ENCODE data around the gene SEC63.

The SEC63 gene

DNA sequence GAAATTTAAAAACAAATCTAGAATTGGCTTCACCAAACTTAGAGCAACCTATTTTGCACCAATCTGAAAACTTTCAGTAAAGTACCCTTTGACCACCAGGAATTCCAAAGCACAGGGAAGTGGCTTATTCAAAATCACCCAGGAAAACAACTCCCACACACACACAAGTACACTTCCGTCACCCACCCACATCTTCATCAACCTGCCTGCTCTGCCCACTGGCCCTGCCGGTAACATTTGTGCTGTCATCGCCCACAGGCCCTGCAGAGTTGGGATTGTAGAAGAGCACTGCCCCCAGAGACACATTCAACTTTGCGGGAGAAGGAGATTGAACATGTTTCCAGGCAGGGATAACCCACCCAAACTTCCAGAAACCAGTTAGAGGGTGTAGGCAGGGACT lies 114.6 kb downstream of the SEC63 start:
- no peak overlapping the region for H3K27ac ChIP-seq
- TF ChIP-seq Cebpa-rat (IDR thresholded peaks at IDR 0.05): no peak
- H3K4me3 ChIP-seq: no peak overlapping the region

DNA sequence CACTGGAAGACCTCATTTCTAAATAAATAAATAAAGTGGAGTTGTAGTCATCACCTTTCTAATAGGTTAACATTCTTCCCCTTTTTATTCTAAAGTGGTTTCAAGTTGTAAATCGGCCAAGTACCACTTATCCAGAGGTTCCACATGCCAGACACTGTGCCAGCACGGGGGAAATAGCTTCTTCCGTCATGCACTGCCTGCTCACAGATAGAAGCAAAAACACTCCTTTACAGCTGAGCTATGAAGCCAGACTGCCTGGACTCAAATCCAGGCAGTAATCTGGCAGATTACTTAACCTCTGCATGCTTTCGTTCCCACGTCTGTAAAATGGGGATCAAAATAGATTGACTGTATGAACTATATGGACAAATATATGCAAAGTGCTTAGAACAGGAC lies 116.7 kb downstream of the SEC63 start:
- Histone ChIP-seq H4K20me1 (no peaks in the 10 kb centered on the region), H3K4me2 (no peak overlapping the region), H3K27me3 (no peaks in the 10 kb centered on the region), H3K4me1 (no peaks in the 10 kb centered on the region), H3K27ac (no peak overlapping the region), H3K9ac (no peak overlapping the region), H3K9me3 (no peaks in the 10 kb centered on the region), H3K4me3 (no peak overlapping the region), H3K36me3 (no peaks in the 10 kb centered on the region)
- no peak for TF ChIP-seq Cebpa-rat (IDR thresholded peaks at IDR 0.05)

More for the DNA sequence above, 114.6 kb downstream of the SEC63 start:
- Histone ChIP-seq H3K9me3 (no peaks in the 10 kb centered on the region), H3K4me1 (peaks cover 7% of the 10 kb centered on the region), H3K36me3 (no peaks in the 10 kb centered on the region), H3K4me2 (no peak overlapping the region), H3K27me3 (no peaks in the 10 kb centered on the region), H4K20me1 (no peaks in the 10 kb centered on the region), H3K9ac (no peak overlapping the region)

DNA sequence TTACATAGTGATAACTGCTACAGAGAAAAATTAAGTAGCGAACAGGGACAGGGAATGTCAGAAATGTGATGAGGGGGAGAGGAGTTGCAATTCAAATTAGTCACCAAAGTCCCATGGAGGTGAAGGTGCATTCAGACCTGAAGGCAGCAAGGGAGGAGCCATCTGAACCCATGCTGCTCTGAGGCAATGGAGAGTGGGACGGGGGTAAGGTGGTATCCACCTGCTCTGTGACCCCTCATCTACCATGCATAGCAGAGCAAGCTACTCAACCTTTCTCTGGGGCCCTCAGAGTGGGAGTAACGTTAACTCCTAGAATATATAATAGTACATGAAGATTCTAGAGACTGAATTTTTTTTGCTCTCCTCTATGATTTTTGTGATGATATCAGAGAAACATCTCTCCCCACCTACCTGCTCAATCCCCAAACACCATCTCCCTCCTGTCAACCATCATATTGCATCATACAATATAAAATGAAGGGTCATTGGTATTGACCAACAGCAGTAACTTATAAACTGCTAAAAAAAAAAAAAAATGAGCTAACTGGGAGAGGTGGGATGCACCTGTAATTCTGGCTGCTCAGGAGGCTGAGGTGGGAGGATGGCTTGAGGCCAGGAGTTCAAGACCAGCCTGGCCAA lies 117.3 kb downstream of the SEC63 start:
- Histone ChIP-seq H3K27me3 (no peaks in the 10 kb centered on the region), H4K20me1 (no peaks in the 10 kb centered on the region), H3K36me3 (no peaks in the 10 kb centered on the region), H3K9me3 (no peaks in the 10 kb centered on the region), H3K4me3 (no peak overlapping the region), H3K27ac (no peak overlapping the region), H3K4me1 (no peaks in the 10 kb centered on the region), H3K9ac (no peak overlapping the region), H3K4me2 (no peak overlapping the region)
- no peak for TF ChIP-seq Cebpa-rat (IDR thresholded peaks at IDR 0.05)

DNA sequence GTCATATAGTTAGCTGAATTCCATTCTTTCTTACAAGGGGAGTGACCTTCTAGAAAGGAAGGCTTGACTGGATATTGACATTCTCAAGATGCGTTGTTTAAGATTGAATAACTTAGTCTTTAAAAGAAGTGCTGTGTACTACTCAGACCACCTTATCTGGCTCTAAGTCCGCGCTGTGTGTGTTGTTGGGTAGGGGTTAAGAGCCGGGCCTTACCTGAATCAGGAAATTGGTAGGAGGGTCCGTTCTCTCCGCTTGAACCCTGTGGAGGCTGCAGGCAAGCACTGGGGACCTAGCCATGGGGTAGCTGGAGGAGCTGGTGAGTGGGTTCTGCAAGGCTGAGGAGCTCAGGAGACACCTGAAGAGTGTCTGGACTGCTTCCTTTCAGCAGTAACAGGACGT lies 124.9 kb downstream of the SEC63 start:
- H3K4me3 ChIP-seq: no peak overlapping the region
- H3K9me3 ChIP-seq: no peaks in the 10 kb centered on the region
- TF ChIP-seq Cebpa-rat (IDR thresholded peaks at IDR 0.05): no peak
- H3K27ac ChIP-seq: no peak overlapping the region
- no peaks in the 10 kb centered on the region for H3K4me1 ChIP-seq
- H3K9ac ChIP-seq: no peak overlapping the region
- no peaks in the 10 kb centered on the region for H3K36me3 ChIP-seq
- no peaks in the 10 kb centered on the region for H4K20me1 ChIP-seq
- no peak overlapping the region for H3K4me2 ChIP-seq
- no peaks in the 10 kb centered on the region for H3K27me3 ChIP-seq

DNA sequence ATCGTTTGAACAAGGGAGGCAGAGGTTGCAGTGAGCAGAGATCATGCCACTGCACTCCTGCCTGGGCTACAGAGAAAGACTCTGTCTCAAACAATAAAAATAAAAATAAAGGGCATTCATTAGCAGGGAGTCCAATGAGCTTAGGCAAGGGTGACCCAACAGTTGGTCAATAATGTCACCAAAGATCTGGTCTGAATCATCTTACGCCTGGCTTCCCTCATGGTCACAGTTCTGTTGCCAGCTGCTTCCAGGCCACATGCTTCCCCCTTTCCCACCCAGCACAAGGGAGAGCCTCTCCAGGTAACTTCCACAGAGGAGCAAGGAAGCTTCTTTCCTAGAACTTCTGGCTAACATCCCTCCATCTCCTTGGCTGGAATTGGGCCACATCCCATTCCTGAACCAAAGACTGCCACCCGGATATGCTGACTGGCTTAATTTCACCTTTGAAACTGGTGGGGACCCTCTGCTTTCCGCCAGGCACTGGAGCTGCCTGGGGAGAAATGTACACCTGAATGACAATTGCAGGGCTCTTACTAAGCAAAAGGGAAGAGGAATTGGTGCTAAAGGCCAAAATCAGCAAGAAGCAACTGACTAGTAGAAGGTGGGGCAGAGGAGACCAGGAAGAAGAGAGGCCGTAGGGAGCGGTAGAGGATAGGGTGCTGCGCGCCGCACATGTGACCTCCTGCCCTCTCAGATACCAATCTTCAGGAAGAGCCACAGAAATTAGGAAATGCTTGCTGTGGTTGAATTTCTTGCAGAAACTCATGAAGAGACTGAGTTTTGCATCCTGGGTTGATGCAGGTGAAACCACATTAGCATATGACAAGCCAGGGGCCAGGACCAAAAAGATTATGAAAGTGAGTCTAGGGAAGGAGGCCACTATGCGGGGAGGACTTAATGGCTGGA lies 125.6 kb downstream of the SEC63 start:
- H3K9me3 ChIP-seq: no peaks in the 10 kb centered on the region
- no peak for TF ChIP-seq Cebpa-rat (IDR thresholded peaks at IDR 0.05)
- no peak overlapping the region for H3K4me2 ChIP-seq

DNA sequence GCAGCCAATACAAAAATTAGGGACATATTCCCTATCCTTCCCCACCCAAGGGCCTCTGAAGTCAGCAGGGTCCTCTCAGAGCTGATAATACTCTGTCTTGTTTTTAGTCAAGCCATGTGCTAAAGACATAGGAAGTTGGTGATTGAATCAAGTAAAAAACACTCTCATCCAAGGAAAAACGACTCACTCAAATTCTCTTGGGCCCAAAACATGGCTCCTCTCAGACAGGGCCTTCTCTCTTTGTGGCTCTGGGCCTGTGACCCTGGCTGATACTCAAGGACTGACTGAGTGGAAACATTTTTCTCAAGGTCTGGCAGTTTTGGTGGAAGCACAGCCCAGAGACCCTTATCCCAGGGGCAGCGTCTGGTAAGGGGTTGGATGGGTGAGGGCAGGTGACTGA lies 127.9 kb downstream of the SEC63 start:
- TF ChIP-seq Cebpa-rat (IDR thresholded peaks at IDR 0.05): no peak
- H3K4me1 ChIP-seq: no peaks in the 10 kb centered on the region
- no peaks in the 10 kb centered on the region for H3K36me3 ChIP-seq
- H3K27me3 ChIP-seq: no peaks in the 10 kb centered on the region
- H3K9ac ChIP-seq: no peak overlapping the region
- H3K4me2 ChIP-seq: no peak overlapping the region
- no peaks in the 10 kb centered on the region for H4K20me1 ChIP-seq
- no peak overlapping the region for H3K4me3 ChIP-seq
- H3K9me3 ChIP-seq: no peaks in the 10 kb centered on the region
- no peak overlapping the region for H3K27ac ChIP-seq

More for the DNA sequence above, 125.6 kb downstream of the SEC63 start:
- H4K20me1 ChIP-seq: no peaks in the 10 kb centered on the region
- H3K36me3 ChIP-seq: no peaks in the 10 kb centered on the region
- H3K9ac ChIP-seq: no peak overlapping the region
- H3K4me1 ChIP-seq: no peaks in the 10 kb centered on the region
- no peak overlapping the region for H3K4me3 ChIP-seq
- H3K27me3 ChIP-seq: no peaks in the 10 kb centered on the region
- H3K27ac ChIP-seq: no peak overlapping the region

DNA sequence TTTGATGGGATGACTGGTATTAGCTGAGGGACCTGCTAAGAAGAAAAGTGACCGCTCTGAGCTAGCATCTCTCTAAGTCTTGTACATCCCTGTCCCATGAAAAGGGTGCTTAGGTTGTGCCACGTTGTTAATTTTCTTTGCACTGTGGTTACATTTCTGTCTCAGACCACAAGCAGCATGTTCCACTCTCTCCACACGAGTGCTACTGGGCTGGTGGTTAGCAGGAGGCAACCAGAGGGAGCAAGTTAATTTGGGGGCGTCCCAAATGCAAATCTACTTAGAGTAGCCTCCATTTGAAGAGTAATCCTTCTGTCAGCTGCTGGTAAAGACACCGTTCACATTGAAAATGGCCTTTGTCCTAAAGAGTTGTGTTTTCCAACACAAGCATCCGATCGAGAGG lies 130.5 kb downstream of the SEC63 start:
- Histone ChIP-seq H4K20me1 (no peaks in the 10 kb centered on the region), H3K4me1 (peaks cover 12% of the 10 kb centered on the region), H3K9ac (no peak overlapping the region), H3K4me3 (no peak overlapping the region), H3K9me3 (no peaks in the 10 kb centered on the region), H3K27ac (no peak overlapping the region), H3K4me2 (no peak overlapping the region), H3K36me3 (no peaks in the 10 kb centered on the region), H3K27me3 (peaks cover 24% of the 10 kb centered on the region)
- no peak for TF ChIP-seq Cebpa-rat (IDR thresholded peaks at IDR 0.05)

DNA sequence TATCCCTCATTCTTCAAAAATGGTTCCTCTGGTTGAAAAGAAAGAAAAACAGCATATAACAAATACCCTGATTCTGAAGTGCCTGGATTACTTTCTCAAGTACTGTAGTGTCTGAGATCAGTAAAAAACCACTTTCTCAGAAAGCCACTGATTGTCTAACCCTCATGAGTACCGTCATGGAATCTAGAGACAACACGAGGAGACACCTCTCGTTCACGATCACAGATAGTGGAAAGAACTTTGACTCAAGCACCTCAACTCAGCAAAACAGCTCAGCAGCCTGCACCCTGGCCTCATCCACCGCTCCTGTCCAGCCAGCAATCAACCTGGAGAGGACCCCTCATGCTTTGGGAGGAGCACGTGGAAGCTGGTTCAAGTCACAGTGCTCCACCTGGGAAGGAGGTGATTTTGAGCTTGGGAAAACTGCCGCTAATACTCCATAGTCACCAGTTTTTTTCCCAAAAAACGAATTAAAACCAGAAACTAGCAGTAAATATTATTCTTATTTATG lies 134.9 kb downstream of the SEC63 start:
- H3K9ac ChIP-seq: no peak overlapping the region
- H3K4me3 ChIP-seq: no peak overlapping the region
- H3K36me3 ChIP-seq: no peaks in the 10 kb centered on the region
- peaks cover 8% of the 10 kb centered on the region; the same call in 1 of the 2 replicates for H4K20me1 ChIP-seq
- peaks cover 12% of the 10 kb centered on the region for H3K4me1 ChIP-seq
- no peak for TF ChIP-seq Cebpa-rat (IDR thresholded peaks at IDR 0.05)
- H3K27me3 ChIP-seq: peaks cover 60% of the 10 kb centered on the region
- 0 out of 2 replicates have a peak overlapping the region, but pooled peaks have one; percentile 8 for H3K4me2 ChIP-seq
- no peak overlapping the region for H3K27ac ChIP-seq
- no peaks in the 10 kb centered on the region for H3K9me3 ChIP-seq

DNA sequence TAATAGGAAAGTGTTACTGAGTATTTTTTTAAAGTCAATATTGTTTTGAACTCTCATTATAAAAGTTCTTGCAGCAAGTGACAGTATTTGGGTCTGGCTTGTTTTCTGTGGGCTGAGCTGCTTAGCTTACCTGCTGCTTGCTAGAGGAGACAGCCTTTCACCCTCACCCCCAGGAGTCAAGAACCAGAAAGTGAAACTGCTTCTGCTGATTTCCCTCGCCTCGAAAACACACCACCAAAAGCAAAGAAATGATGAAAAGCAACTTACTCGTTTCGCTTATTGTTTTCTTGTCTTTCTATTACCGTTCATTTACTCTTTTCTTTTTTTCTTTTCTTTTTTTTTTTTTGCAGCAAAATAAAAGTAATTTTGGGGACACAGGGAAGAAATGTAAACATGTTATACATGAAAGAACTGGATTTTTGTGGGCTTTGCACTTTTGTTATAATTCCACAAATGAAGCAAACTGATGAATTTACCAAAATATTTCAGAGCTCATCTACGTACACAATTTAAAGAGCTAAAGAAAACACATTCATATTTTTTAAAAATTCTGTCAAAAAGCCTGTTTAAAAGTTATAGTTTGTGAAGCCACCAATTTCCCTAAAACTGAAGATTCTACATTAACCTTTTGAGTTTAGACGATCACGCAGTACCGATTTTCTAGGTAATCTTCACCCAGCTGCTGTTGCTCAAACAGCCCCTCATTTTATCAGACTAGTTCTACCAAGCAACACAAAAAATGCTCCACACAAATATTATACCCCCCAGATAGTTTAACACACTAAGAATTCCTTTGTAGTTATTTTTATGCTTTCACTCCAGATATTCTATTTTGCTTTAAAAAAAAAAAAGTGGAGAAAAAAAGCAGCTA lies 135.6 kb downstream of the SEC63 start:
- Histone ChIP-seq H3K9me3 (no peaks in the 10 kb centered on the region), H3K27ac (no peak overlapping the region), H3K4me2 (0 out of 2 replicates have a peak overlapping the region, but pooled peaks have one; percentile 8), H3K4me3 (no peak overlapping the region), H3K36me3 (no peaks in the 10 kb centered on the region), H3K27me3 (peaks cover 60% of the 10 kb centered on the region), H4K20me1 (peaks cover 8% of the 10 kb centered on the region; the same call in 1 of the 2 replicates), H3K9ac (no peak overlapping the region), H3K4me1 (peaks cover 12% of the 10 kb centered on the region)
- no peak for TF ChIP-seq Cebpa-rat (IDR thresholded peaks at IDR 0.05)

All from BLaER1 (cell line).